Gastroesophageal sphincter (tissue), 3 donors: ENCODE results near the gene FAAH.

ENCODE experiments used
- EP300 ChIP-seq: sonication (generic); formaldehyde crosslinking; IDR thresholded peaks from one replicate; pipeline ENCODE4 v1.6.1; 2017; ENCODE audit warnings: antibody characterized with exemption, mild to moderate bottlenecking
- POLR2A ChIP-seq, 2 donors: fragments of 450-650 bp; IDR thresholded peaks; one replicate each; pipeline ENCODE4 v1.6.1; 2017; ENCODE audit warnings: antibody characterized with exemption in 2 of 2, mild to moderate bottlenecking in 2 of 2, moderate library complexity in 1 of 2
- POLR2AphosphoS5 ChIP-seq: sonication (generic); formaldehyde crosslinking; IDR thresholded peaks from one replicate; pipeline ENCODE4 v1.6.1; 2017; ENCODE audit warnings: antibody characterized with exemption
- TF ChIP-seq, protein P1 (sequence below), 4 experiments: fragments of 200-600 bp in 2 of 4; fragments of 450-650 bp in 2 of 4; sonication (generic) in 1 of 4; IDR thresholded peaks; one replicate each; pipeline ENCODE4 v1.5.1; 2017 to 2019; ENCODE audit warnings: antibody characterized with exemption in 4 of 4, mild to moderate bottlenecking in 2 of 4, moderate library complexity in 2 of 4

DNA sequence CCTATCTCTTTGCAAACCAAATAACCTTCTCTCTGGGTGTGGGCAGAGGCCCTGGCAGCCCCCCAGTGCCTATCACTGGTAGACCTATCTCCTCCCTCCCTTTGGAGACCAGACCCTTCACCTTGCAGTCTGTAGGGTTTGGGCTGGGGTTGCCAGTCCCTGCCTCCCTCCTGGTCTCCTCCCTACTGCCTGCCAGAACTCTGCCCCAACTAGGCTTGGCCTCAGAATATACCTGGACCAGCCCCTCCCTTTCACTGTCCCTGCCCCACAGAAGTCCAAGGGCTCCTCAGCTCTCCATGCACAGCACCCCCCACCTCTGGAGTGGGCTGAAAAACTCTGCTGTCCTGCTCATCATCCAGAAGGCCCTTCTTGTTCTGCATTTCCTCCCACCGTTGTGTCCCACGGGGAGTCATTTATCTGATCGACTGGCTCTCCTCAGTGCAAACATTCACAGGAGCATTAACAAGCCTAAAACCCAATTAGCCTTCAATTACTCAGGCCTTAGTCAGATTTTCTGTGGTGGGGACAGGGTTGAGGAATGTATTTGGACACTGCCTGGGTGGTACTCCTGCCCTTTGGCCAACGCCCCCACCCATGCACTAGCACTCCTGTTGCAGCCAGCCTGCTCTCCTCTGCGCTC, 67.8 kb downstream of the FAAH start:
- TF ChIP-seq, protein P1, sequence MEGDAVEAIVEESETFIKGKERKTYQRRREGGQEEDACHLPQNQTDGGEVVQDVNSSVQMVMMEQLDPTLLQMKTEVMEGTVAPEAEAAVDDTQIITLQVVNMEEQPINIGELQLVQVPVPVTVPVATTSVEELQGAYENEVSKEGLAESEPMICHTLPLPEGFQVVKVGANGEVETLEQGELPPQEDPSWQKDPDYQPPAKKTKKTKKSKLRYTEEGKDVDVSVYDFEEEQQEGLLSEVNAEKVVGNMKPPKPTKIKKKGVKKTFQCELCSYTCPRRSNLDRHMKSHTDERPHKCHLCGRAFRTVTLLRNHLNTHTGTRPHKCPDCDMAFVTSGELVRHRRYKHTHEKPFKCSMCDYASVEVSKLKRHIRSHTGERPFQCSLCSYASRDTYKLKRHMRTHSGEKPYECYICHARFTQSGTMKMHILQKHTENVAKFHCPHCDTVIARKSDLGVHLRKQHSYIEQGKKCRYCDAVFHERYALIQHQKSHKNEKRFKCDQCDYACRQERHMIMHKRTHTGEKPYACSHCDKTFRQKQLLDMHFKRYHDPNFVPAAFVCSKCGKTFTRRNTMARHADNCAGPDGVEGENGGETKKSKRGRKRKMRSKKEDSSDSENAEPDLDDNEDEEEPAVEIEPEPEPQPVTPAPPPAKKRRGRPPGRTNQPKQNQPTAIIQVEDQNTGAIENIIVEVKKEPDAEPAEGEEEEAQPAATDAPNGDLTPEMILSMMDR (IDR thresholded peaks at IDR 0.05): no peak
- no peak for TF ChIP-seq POLR2A (IDR thresholded peaks at IDR 0.05)
- no peak for TF ChIP-seq POLR2AphosphoS5
- TF ChIP-seq EP300: no peak
